ENCODE measurements around the gene RAPH1.

Gene RAPH1

DNA sequence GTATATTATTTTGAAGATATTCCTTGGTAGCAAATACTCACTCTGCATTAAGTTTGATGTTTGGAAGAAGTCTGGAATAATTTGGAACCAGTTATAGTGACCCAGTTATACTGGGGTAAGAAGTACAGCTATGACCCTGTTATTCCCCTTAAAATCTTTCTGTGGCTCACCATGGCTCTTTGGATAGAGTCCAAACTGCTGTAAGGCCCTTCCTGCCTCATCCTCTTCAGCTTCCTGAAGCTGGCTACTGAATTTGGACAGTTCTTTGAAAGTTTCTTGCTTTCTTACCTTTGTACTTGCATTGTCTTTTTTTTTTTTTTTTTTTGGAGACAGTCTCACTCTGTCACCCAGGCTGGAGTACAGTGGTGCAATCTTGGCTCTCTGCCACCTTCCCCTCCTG is 121.3 kb downstream of the RAPH1 start:
- TF ChIP-seq EGR1 (IDR thresholded peaks at IDR 0.05) (no peak), FOXM1 (IDR thresholded peaks at IDR 0.05; ENCODE audit: borderline replicate concordance, low read depth) (no peak)

DNA sequence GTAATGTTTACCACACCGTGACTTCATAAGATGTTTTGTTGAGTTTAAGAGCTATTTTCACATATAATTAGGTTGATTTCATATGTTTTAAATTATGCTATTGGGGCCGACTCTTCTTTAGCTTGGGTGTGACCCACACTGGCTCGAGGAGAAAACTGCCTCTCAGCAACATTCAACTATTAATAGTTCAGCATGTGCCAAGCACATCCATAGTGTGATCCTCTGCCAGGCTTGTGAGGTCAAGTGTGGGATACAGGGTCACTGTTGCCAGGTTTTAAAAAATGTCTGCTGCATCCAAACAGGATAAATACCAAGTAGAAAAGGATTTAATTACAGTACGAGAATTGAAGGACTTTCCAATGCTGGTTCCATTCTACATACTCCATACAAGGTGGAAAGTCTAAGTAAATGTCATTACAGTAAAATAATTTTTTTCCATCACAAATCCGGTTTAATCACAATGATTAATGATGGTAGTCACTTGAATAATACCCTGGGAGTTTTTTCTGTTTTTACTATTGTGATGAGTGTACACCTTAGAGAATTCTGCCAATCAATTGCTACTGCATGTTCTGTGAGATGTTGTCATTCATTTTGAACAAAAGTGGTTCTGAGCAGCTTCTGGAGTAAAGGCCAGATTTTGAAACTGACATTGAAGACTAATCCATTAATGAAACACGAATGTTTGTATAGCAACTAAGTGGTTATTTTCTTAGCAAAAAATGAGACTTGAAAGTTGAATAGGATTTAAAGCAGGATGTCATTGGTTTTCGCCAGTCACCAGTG is 122.4 kb downstream of the RAPH1 start:
- TF ChIP-seq RAD21 (IDR thresholded peaks at IDR 0.05; ENCODE audit: low read depth) (no peak), YY1 (IDR thresholded peaks at IDR 0.05; ENCODE audit: low read depth) (no peak), CREB1 (IDR thresholded peaks at IDR 0.05; ENCODE audit: low read depth) (no peak), TEAD4 (IDR thresholded peaks at IDR 0.05) (no peak), ZBTB7A (IDR thresholded peaks at IDR 0.05; ENCODE audit: low read depth) (no peak), TAF1 (IDR thresholded peaks at IDR 0.05; ENCODE audit: low read depth) (no peak), CEBPB (IDR thresholded peaks at IDR 0.05) (no peak)
- TF ChIP-seq, protein P1, sequence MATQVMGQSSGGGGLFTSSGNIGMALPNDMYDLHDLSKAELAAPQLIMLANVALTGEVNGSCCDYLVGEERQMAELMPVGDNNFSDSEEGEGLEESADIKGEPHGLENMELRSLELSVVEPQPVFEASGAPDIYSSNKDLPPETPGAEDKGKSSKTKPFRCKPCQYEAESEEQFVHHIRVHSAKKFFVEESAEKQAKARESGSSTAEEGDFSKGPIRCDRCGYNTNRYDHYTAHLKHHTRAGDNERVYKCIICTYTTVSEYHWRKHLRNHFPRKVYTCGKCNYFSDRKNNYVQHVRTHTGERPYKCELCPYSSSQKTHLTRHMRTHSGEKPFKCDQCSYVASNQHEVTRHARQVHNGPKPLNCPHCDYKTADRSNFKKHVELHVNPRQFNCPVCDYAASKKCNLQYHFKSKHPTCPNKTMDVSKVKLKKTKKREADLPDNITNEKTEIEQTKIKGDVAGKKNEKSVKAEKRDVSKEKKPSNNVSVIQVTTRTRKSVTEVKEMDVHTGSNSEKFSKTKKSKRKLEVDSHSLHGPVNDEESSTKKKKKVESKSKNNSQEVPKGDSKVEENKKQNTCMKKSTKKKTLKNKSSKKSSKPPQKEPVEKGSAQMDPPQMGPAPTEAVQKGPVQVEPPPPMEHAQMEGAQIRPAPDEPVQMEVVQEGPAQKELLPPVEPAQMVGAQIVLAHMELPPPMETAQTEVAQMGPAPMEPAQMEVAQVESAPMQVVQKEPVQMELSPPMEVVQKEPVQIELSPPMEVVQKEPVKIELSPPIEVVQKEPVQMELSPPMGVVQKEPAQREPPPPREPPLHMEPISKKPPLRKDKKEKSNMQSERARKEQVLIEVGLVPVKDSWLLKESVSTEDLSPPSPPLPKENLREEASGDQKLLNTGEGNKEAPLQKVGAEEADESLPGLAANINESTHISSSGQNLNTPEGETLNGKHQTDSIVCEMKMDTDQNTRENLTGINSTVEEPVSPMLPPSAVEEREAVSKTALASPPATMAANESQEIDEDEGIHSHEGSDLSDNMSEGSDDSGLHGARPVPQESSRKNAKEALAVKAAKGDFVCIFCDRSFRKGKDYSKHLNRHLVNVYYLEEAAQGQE (IDR thresholded peaks at IDR 0.05; ENCODE audit: low read depth), result no peak
- TF ChIP-seq, protein P2, sequence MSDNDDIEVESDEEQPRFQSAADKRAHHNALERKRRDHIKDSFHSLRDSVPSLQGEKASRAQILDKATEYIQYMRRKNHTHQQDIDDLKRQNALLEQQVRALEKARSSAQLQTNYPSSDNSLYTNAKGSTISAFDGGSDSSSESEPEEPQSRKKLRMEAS (IDR thresholded peaks at IDR 0.05), result no peak
- TF ChIP-seq, protein P3, sequence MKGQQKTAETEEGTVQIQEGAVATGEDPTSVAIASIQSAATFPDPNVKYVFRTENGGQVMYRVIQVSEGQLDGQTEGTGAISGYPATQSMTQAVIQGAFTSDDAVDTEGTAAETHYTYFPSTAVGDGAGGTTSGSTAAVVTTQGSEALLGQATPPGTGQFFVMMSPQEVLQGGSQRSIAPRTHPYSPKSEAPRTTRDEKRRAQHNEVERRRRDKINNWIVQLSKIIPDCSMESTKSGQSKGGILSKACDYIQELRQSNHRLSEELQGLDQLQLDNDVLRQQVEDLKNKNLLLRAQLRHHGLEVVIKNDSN (IDR thresholded peaks at IDR 0.05), result no peak

DNA sequence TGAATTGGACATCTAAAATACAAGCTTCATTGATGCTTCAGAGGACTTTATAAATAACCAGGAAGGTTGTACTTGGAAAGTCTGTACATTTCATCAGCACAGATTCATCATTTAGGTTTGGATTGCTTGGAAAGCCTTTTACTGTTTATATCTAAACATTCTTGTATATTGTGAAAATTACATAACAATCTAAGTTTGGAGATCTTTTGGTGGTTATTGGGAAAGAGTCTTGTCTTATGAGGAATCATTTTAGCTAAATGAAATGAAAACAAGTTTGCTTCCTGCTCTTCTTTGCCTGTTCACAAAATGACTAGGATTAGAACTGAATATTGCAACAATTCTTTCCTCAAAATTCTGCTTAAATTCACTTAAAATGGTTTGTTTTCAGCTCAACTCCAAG is 127.6 kb downstream of the RAPH1 start:
- no peak for TF ChIP-seq EGR1 (IDR thresholded peaks at IDR 0.05)
- TF ChIP-seq, protein P1 (IDR thresholded peaks at IDR 0.05; ENCODE audit: low read depth), result no peak
- no peak for TF ChIP-seq TAF1 (IDR thresholded peaks at IDR 0.05; ENCODE audit: low read depth)
- TF ChIP-seq FOXM1 (IDR thresholded peaks at IDR 0.05; ENCODE audit: borderline replicate concordance, low read depth), result no peak
- TF ChIP-seq, protein P3 (IDR thresholded peaks at IDR 0.05), result no peak
- TF ChIP-seq NFIC (IDR thresholded peaks at IDR 0.05), result no peak
- no peak for TF ChIP-seq TEAD4 (IDR thresholded peaks at IDR 0.05)
- no peak for TF ChIP-seq TCF12 (IDR thresholded peaks at IDR 0.05; ENCODE audit: low read depth)
- no peak for TF ChIP-seq ZBTB7A (IDR thresholded peaks at IDR 0.05; ENCODE audit: low read depth)
- no peak for TF ChIP-seq CEBPB (IDR thresholded peaks at IDR 0.05)
- no peak for TF ChIP-seq YY1 (IDR thresholded peaks at IDR 0.05; ENCODE audit: low read depth)

DNA sequence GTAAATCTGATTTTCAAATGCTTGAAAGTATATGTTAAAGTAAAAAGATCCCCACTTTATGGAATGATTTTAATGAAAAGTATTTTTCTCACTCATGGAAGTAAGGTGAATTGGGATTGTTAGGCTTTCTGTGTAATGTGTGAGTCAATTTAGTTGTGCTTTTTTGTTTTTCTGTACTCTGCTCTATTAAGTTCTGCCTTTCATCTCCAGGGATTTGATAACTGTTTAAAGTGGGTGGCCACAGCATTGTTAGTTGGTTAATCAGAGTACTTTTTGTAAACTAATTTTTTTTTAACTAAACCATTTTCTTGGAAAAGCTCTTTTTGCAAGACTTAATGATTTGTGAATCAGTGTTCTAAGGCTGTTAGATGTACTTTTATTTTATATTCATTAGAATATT is 130.1 kb downstream of the RAPH1 start:
- TF ChIP-seq, protein P3 (IDR thresholded peaks at IDR 0.05), result no peak
- TF ChIP-seq, protein P2 (IDR thresholded peaks at IDR 0.05), result no peak
- TF ChIP-seq CREB1 (IDR thresholded peaks at IDR 0.05; ENCODE audit: low read depth) (no peak), TCF12 (IDR thresholded peaks at IDR 0.05; ENCODE audit: low read depth) (no peak), FOXM1 (IDR thresholded peaks at IDR 0.05; ENCODE audit: borderline replicate concordance, low read depth) (no peak), TAF1 (IDR thresholded peaks at IDR 0.05; ENCODE audit: low read depth) (no peak), NFIC (IDR thresholded peaks at IDR 0.05) (no peak), YY1 (IDR thresholded peaks at IDR 0.05; ENCODE audit: low read depth) (no peak), EP300 (IDR thresholded peaks at IDR 0.05; ENCODE audit: borderline replicate concordance) (no peak), ZBTB7A (IDR thresholded peaks at IDR 0.05; ENCODE audit: low read depth) (no peak), RAD21 (IDR thresholded peaks at IDR 0.05; ENCODE audit: low read depth) (no peak), TEAD4 (IDR thresholded peaks at IDR 0.05) (no peak), CEBPB (IDR thresholded peaks at IDR 0.05) (no peak), EGR1 (IDR thresholded peaks at IDR 0.05) (no peak)
- TF ChIP-seq, protein P1 (IDR thresholded peaks at IDR 0.05; ENCODE audit: low read depth), result no peak

Measured in Ishikawa (cell line).